HepG2 (cell line): ENCODE measurements around the gene THADA. TPM values are rescaled to one million over a fixed set of nuclear protein-coding genes. Genes with fewer than 3 reads are reported as not detected.

Source experiments
- ATAC-seq: fragments of 200-7000 bp; cut with Tn5 transposase; 3 replicates; pipeline ENCODE4 v1.9.1; 2020; ENCODE audit warnings: mild to moderate bottlenecking, moderate library complexity
- BruUV-seq: library from RNA; stranded (reverse); fragments of 400-500 nt; replicated peaks from 2 replicates; lab custom pipeline; 2021; lab: Mats Ljungman, UMichigan
- CTCF ChIA-PET: fragments of 300-600 bp; formaldehyde crosslinking; extraction: SDS; loops from one replicate; lab custom pipeline; 2021; ENCODE audit warnings: low total read pairs, inconsistent platforms, low intra/inter-chr PET ratio; lab: Yijun Ruan, JAX
- POLR2A ChIA-PET: fragments of 350-600 bp; sonication (Branson Sonifier 250); formaldehyde crosslinking; loops from one replicate; lab custom pipeline; 2020; ENCODE audit warnings: antibody characterized with exemption, inconsistent platforms; lab: Yijun Ruan, JAX
- DNase-seq: peaks from one replicate; pipeline ENCODE4 v3.0.0-alpha.2; 2015; ENCODE audit warnings: low spot score
- FAIRE-seq: peaks from 3 replicates; lab custom pipeline; 2011; peaks lifted over from hg19 to GRCh38; lab: Jason Lieb, UNC
- H2AFZ ChIP-seq: one replicate; pipeline ENCODE4 v1.6.1; 2011; ENCODE audit warnings: low read length, inconsistent platforms
- H3K27ac ChIP-seq: fragments of 300-600 bp; 3 replicates; pipeline ENCODE4 v1.8.0; 2011; ENCODE audit warnings: mixed run types, mild to moderate bottlenecking, mixed read lengths, low read length, inconsistent platforms; ENCODE audit not compliant: insufficient read depth; ENCODE audit errors: extremely low read length
- H3K27me3 ChIP-seq, 2 experiments: fragments of 200-600 bp in 1 of 2; 2 replicates in 1 of 2; 3 replicates in 1 of 2; pipeline versions ENCODE4 v1.6.0 to v1.8.0; 2011; ENCODE audit warnings: low read length in 2 of 2, mild to moderate bottlenecking in 2 of 2, moderate library complexity in 2 of 2, inconsistent platforms in 1 of 2; ENCODE audit not compliant: insufficient read depth in 2 of 2, control insufficient read depth in 1 of 2
- H3K36me3 ChIP-seq, 2 experiments: fragments of 200-600 bp in 1 of 2; replicated peaks in 1 of 2; 2 replicates in 1 of 2; 3 replicates in 1 of 2; pipeline versions ENCODE4 v1.5.1 to v1.8.0; 2011; ENCODE audit warnings: low read length in 2 of 2, inconsistent platforms in 1 of 2; ENCODE audit not compliant: insufficient read depth in 2 of 2, control insufficient read depth in 1 of 2
- H3K4me1 ChIP-seq: 2 replicates; pipeline ENCODE4 v1.5.1; 2012; ENCODE audit warnings: low read length, inconsistent platforms; ENCODE audit not compliant: insufficient read depth
- H3K4me2 ChIP-seq: 2 replicates; pipeline ENCODE4 v1.6.0; 2011; ENCODE audit warnings: low read depth, low read length, inconsistent platforms
- H3K4me3 ChIP-seq, 3 experiments: fragments of 200-600 bp in 1 of 3; sonication (generic), shearing (Covaris generic) in 1 of 3; replicated peaks in 1 of 3; 2 replicates each; pipeline ENCODE4 v1.5.1; 2011 to 2016; ENCODE audit warnings: low read length in 3 of 3, inconsistent platforms in 2 of 3, low read depth in 2 of 3, mild to moderate bottlenecking in 2 of 3, control low read depth in 1 of 3, mixed read lengths in 1 of 3; ENCODE audit not compliant: insufficient read depth in 1 of 3
- H3K79me2 ChIP-seq: one replicate; pipeline ENCODE4 v1.6.1; 2011; ENCODE audit warnings: low read length, inconsistent platforms; ENCODE audit not compliant: insufficient read depth
- H3K9ac ChIP-seq: 2 replicates; pipeline ENCODE4 v1.6.0; 2011; ENCODE audit warnings: mild to moderate bottlenecking, low read depth, low read length, inconsistent platforms; ENCODE audit not compliant: insufficient read depth
- H3K9me3 ChIP-seq: 2 replicates; pipeline ENCODE4 v1.5.1; 2012; ENCODE audit warnings: mild to moderate bottlenecking, low read length
- H4K20me1 ChIP-seq: 2 replicates; pipeline ENCODE4 v1.6.0; 2011; ENCODE audit warnings: inconsistent platforms, mild to moderate bottlenecking, low read length, moderate library complexity; ENCODE audit not compliant: insufficient read depth
- AGO1 ChIP-seq: fragments of 200-400 bp; formaldehyde crosslinking; IDR thresholded peaks from 2 replicates; pipeline ENCODE4 v1.6.1; 2017; ENCODE audit warnings: mild to moderate bottlenecking, low read depth, low read length, moderate library complexity; ENCODE audit not compliant: poor library complexity, severe bottlenecking
- ATAD3A ChIP-seq: sonication (generic); formaldehyde crosslinking; IDR thresholded peaks from 2 replicates; pipeline ENCODE4 v1.4.0; 2020; ENCODE audit warnings: missing genetic modification reagents
- DDIT3 ChIP-seq: sonication (generic); formaldehyde crosslinking; IDR thresholded peaks from 2 replicates; pipeline ENCODE4 v1.4.0; 2020; ENCODE audit warnings: mild to moderate bottlenecking, missing genetic modification reagents
- SPEN ChIP-seq: sonication (generic); formaldehyde crosslinking; IDR thresholded peaks from 2 replicates; pipeline ENCODE4 v1.5.1; 2020; ENCODE audit warnings: low read depth, mild to moderate bottlenecking, missing genetic modification reagents
- TSC22D2 ChIP-seq: sonication (generic); formaldehyde crosslinking; IDR thresholded peaks from 2 replicates; pipeline ENCODE4 v1.5.1; 2020; ENCODE audit warnings: missing genetic modification reagents, mild to moderate bottlenecking, borderline replicate concordance
- ZBTB34 ChIP-seq: sonication (generic); formaldehyde crosslinking; IDR thresholded peaks from 2 replicates; pipeline ENCODE4 v1.8.0; 2022; ENCODE audit warnings: mild to moderate bottlenecking, missing genetic modification reagents
- ZNF513 ChIP-seq: sonication (generic); formaldehyde crosslinking; conservative IDR thresholded peaks from 2 replicates; pipeline ENCODE4 v1.5.0; 2020; ENCODE audit warnings: missing genetic modification reagents
- ZNF747 ChIP-seq: sonication (generic); formaldehyde crosslinking; IDR thresholded peaks from 2 replicates; pipeline ENCODE4 v1.8.1; 2023; ENCODE audit warnings: missing genetic modification reagents, mild to moderate bottlenecking, borderline replicate concordance
- ZSCAN9 ChIP-seq: IDR thresholded peaks from 2 replicates; pipeline ENCODE4 v1.6.1; 2016; ENCODE audit warnings: borderline replicate concordance
- WGBS: methylation state at CpG from one replicate; pipeline ENCODE4 v1.1.6; 2017; ENCODE audit warnings: low lambda C conversion rate; 5-methylcytosine and 5-hydroxymethylcytosine counted together
- in situ Hi-C: cut with HindIII; loops from 2 replicates; pipeline ENCODE4 v1.10.0; 2017; ENCODE audit warnings: low pct_unique_long_range_greater_than_20kb; ENCODE audit not compliant: extremely low pct_ligation_motif_present
- intact Hi-C: fragments of 100-400 bp; cut with micrococcal nuclease; formaldehyde crosslinking; loops from one replicate; pipeline ENCODE4 v1.10.0; 2022; ENCODE audit not compliant: unreplicated experiment
- polyA plus RNA-seq, 8 experiments: library from polyadenylated mRNA; depleted of rRNA in 3 of 8; stranded (reverse) in 7 of 8; unstranded in 1 of 8; fragments of >200 nt; fragmentation: Illumina TruSeq in 4 of 8; extraction: Trizol in 4 of 8; gene quantifications; 2 replicates each; pipeline versions ENCODE4 v1.2.1 to v1.2.3, GENCODE V29; 2011 to 2016; ENCODE audit warnings: low read depth in 4 of 8, missing spikeins in 1 of 8, mixed read lengths in 1 of 8; ENCODE audit not compliant: insufficient read depth in 1 of 8
- total RNA-seq, 5 experiments: library from RNA; depleted of rRNA; stranded (reverse); fragments of >200 nt; fragmentation: Illumina TruSeq; extraction: Trizol; gene quantifications; 2 replicates each; pipeline ENCODE4 v1.2.3, GENCODE V29; 2016; ENCODE audit warnings: low read depth in 1 of 5

The THADA gene
- total and polyA plus RNA-seq, 2 of the 13 experiments (the other 11 are each of a cell fraction or from before 2014, with no cell fraction given): 12.7 to 21.7 TPM

GRCh38 chr2:43327119-43327518 lies 268.7 kb downstream of the THADA start:
- no peak for ATAC-seq
- POLR2A ChIA-PET: interaction anchor here (1.3 kb wide), 1 partner anchor 13 kb away, joined by 3 read pairs; no protein-coding TSS in a partner anchor
- H3K36me3 ChIP-seq: no peaks in the 10 kb centered on the region; a peak in 1 of 5 replicates
- no peaks in the 10 kb centered on the region for H4K20me1 ChIP-seq
- H3K27ac ChIP-seq: no peak overlapping the region
- no peak overlapping the region for H3K9ac ChIP-seq
- BruUV-seq: no TSS peak
- peaks cover under 1% of the 10 kb centered on the region; the same call in 1 of the 2 replicates for H3K4me1 ChIP-seq
- no peak for FAIRE-seq
- H3K4me3 ChIP-seq: no peak overlapping the region
- intact Hi-C loops: no loop called here
- no peaks in the 10 kb centered on the region for H3K9me3 ChIP-seq
- CTCF ChIA-PET: no interaction called here
- H3K79me2 ChIP-seq: no peaks in the 10 kb centered on the region
- no peak for TF ChIP-seq TSC22D2 (CRISPR knock-in tag)
- no peak for TF ChIP-seq SPEN
- no peak for TF ChIP-seq ZSCAN9 (CRISPR knock-in tag)
- no peak for TF ChIP-seq ATAD3A (CRISPR knock-in tag)
- no peak for TF ChIP-seq ZBTB34 (CRISPR knock-in tag)
- no peak for TF ChIP-seq AGO1
- TF ChIP-seq DDIT3 (CRISPR knock-in tag): no peak
- no peak for TF ChIP-seq ZNF513 (CRISPR knock-in tag)
- TF ChIP-seq ZNF747 (CRISPR knock-in tag): no peak
- in situ Hi-C loops: no loop called here
- H3K27me3 ChIP-seq: no peaks in the 10 kb centered on the region
- 94% methylated on average over 1 of the region's 1 CpG for WGBS
- no peak overlapping the region for H3K4me2 ChIP-seq
- H2AFZ ChIP-seq: no peak overlapping the region
- DNase-seq: no peak
